Caco-2 (cell line): ENCODE data around the gene C10orf90. TPM values are rescaled to one million over a fixed set of nuclear protein-coding genes. Genes with fewer than 3 reads are reported as not detected.

Source experiments
- BruUV-seq: library from RNA; stranded (reverse); fragments of 400-500 nt; replicated peaks from 2 replicates; lab custom pipeline; 2021; lab: Mats Ljungman, UMichigan
- CTCF ChIA-PET: fragments of 300-600 bp; sonication (Branson Sonifier 250); formaldehyde crosslinking; loops from one replicate; lab custom pipeline; 2022; ENCODE audit warnings: antibody characterized with exemption; lab: Charles Lee
- POLR2A ChIA-PET: fragments of 300-600 bp; sonication (Branson Sonifier 250); formaldehyde crosslinking; loops from one replicate; lab custom pipeline; 2022; ENCODE audit warnings: antibody characterized with exemption; lab: Charles Lee
- DNase-seq, 2 experiments: peaks; one replicate each; pipeline versions ENCODE4 v3.0.0 to v3.0.0-alpha.2; 2020 to 2022
- H3K27me3 ChIP-seq: replicated peaks from 2 replicates; pipeline ENCODE4 v1.6.0; 2011; ENCODE audit warnings: low read length; ENCODE audit not compliant: control insufficient read depth, insufficient read depth
- H3K36me3 ChIP-seq: 2 replicates; pipeline ENCODE4 v1.5.1; 2011; ENCODE audit warnings: low read length; ENCODE audit not compliant: control insufficient read depth, insufficient read depth
- H3K4me1 ChIP-seq: fragments of 250-450 bp; sonication (Bioruptor Pico); 2 replicates; pipeline ENCODE4 v1.5.1; 2020; ENCODE audit warnings: mild to moderate bottlenecking
- H3K4me3 ChIP-seq: 2 replicates; pipeline ENCODE4 v1.5.1; 2011; ENCODE audit warnings: low read depth, mild to moderate bottlenecking, control low read depth, low read length
- H3K9me3 ChIP-seq: fragments of 250-450 bp; sonication (Bioruptor Pico); 2 replicates; pipeline ENCODE4 v1.5.1; 2020; ENCODE audit warnings: mild to moderate bottlenecking, moderate library complexity
- H3K27ac Mint-ChIP-seq: one replicate; pipeline ENCODE4 v1.8.0; 2022; ENCODE audit warnings: mixed read lengths; ENCODE audit not compliant: unreplicated experiment
- H3K27me3 Mint-ChIP-seq: one replicate; pipeline ENCODE4 v1.8.0; 2022; ENCODE audit warnings: mixed read lengths; ENCODE audit not compliant: insufficient read depth, unreplicated experiment
- H3K36me3 Mint-ChIP-seq: one replicate; pipeline ENCODE4 v1.8.0; 2022; ENCODE audit warnings: mild to moderate bottlenecking, mixed read lengths; ENCODE audit not compliant: insufficient read depth, unreplicated experiment
- H3K4me1 Mint-ChIP-seq: one replicate; pipeline ENCODE4 v1.8.0; 2022; ENCODE audit warnings: low read depth, mixed read lengths; ENCODE audit not compliant: unreplicated experiment
- H3K4me3 Mint-ChIP-seq: one replicate; pipeline ENCODE4 v1.8.0; 2022; ENCODE audit warnings: mild to moderate bottlenecking, moderate library complexity, mixed read lengths; ENCODE audit not compliant: unreplicated experiment
- H3K9me3 Mint-ChIP-seq: one replicate; pipeline ENCODE4 v1.8.0; 2022; ENCODE audit warnings: mixed read lengths; ENCODE audit not compliant: unreplicated experiment
- CTCF ChIP-seq, 2 experiments: fragments of 200-600 bp in 1 of 2; IDR thresholded peaks; 1 replicate in 1 of 2; 2 replicates in 1 of 2; pipeline versions ENCODE4 v1.5.1 to v1.8.0; 2011 to 2022; ENCODE audit warnings: antibody characterized with exemption in 1 of 2, control low read depth in 1 of 2, inconsistent platforms in 1 of 2, low read depth in 1 of 2, low read length in 1 of 2, mild to moderate bottlenecking in 1 of 2, moderate library complexity in 1 of 2; ENCODE audit not compliant: insufficient read depth in 1 of 2, severe bottlenecking in 1 of 2, unreplicated experiment in 1 of 2
- intact Hi-C: fragments of 100-400 bp; cut with micrococcal nuclease; formaldehyde crosslinking; loops from one replicate; pipeline ENCODE4 v1.10.0; 2022; ENCODE audit not compliant: unreplicated experiment
- total RNA-seq: library from RNA; stranded (reverse); gene quantifications from 2 replicates; pipeline ENCODE4 v1.2.3, GENCODE V29; 2022

Gene C10orf90
- total RNA-seq, 1 experiment from 2014 or later: not detected

GRCh38 chr10:126617733-126618132 lies 52.8 kb downstream of the C10orf90 start:
- Mint-ChIP-seq H3K4me1 (no peaks in the 10 kb centered on the region), H3K27me3 (peaks cover 25% of the 10 kb centered on the region), H3K9me3 (no peaks in the 10 kb centered on the region), H3K4me3 (no peak overlapping the region), H3K36me3 (no peaks in the 10 kb centered on the region), H3K27ac (no peak overlapping the region)
- no peaks in the 10 kb centered on the region for H3K9me3 ChIP-seq
- CTCF ChIA-PET: no interaction called here
- no peak overlapping the region for H3K4me3 ChIP-seq
- BruUV-seq: no TSS peak
- TF ChIP-seq CTCF (IDR thresholded peaks at IDR 0.05; ENCODE audit: insufficient read depth in 1 of 2, low read depth in 1 of 2, low read length in 1 of 2, severe bottlenecking in 1 of 2, unreplicated experiment in 1 of 2): no peak
- no peaks in the 10 kb centered on the region for H3K4me1 ChIP-seq
- DNase-seq: no peak
- H3K36me3 ChIP-seq: no peaks in the 10 kb centered on the region
- intact Hi-C loops: no loop called here
- H3K27me3 ChIP-seq: no peaks in the 10 kb centered on the region; the same call in 1 of the 2 replicates
- POLR2A ChIA-PET: no interaction called here

- H3K27me3 Mint-ChIP-seq: peaks cover 22% of the 10 kb centered on the region
- H3K4me1 Mint-ChIP-seq: no peaks in the 10 kb centered on the region
- H3K27me3 ChIP-seq: no peaks in the 10 kb centered on the region; the same call in 1 of the 2 replicates
- DNase-seq: no peak
- no peaks in the 10 kb centered on the region for H3K9me3 Mint-ChIP-seq
- H3K4me1 ChIP-seq: no peaks in the 10 kb centered on the region
- H3K27ac Mint-ChIP-seq: no peak overlapping the region
- H3K36me3 Mint-ChIP-seq: no peaks in the 10 kb centered on the region
- intact Hi-C loops: no loop called here
- no peak overlapping the region for H3K4me3 Mint-ChIP-seq
- CTCF ChIA-PET: no interaction called here
- TF ChIP-seq CTCF (IDR thresholded peaks at IDR 0.05; ENCODE audit: insufficient read depth in 1 of 2, low read depth in 1 of 2, low read length in 1 of 2, severe bottlenecking in 1 of 2, unreplicated experiment in 1 of 2): no peak
- no peaks in the 10 kb centered on the region for H3K9me3 ChIP-seq
- H3K36me3 ChIP-seq: no peaks in the 10 kb centered on the region
- POLR2A ChIA-PET: no interaction called here
- no TSS peak for BruUV-seq
- no peak overlapping the region for H3K4me3 ChIP-seq
These were observed 53.3 kb downstream of the C10orf90 start for GRCh38 chr10:126617208-126617607.

GRCh38 chr10:126616737-126617136 lies 53.8 kb downstream of the C10orf90 start:
- no peak for TF ChIP-seq CTCF (IDR thresholded peaks at IDR 0.05; ENCODE audit: insufficient read depth in 1 of 2, low read depth in 1 of 2, low read length in 1 of 2, severe bottlenecking in 1 of 2, unreplicated experiment in 1 of 2)
- ChIA-PET CTCF (no interaction called here), POLR2A (no interaction called here)
- Mint-ChIP-seq H3K27me3 (peaks cover 19% of the 10 kb centered on the region), H3K9me3 (no peaks in the 10 kb centered on the region), H3K27ac (no peak overlapping the region), H3K36me3 (no peaks in the 10 kb centered on the region), H3K4me3 (no peak overlapping the region), H3K4me1 (no peaks in the 10 kb centered on the region)
- no TSS peak for BruUV-seq
- H3K4me1 ChIP-seq: no peaks in the 10 kb centered on the region
- no peak overlapping the region for H3K4me3 ChIP-seq
- no peaks in the 10 kb centered on the region for H3K36me3 ChIP-seq
- H3K27me3 ChIP-seq: no peaks in the 10 kb centered on the region; the same call in 1 of the 2 replicates
- DNase-seq: no peak
- no peaks in the 10 kb centered on the region for H3K9me3 ChIP-seq
- intact Hi-C loops: no loop called here
